Stimulated activated CD8-positive, alpha-beta memory T cell treated with anti-CD3 and anti-CD28 coated beads, Interleukin-12 subunit alpha, Interleukin-12 subunit beta, amount 100 ng/mL, for 1 hour (primary cell): ENCODE measurements around the gene VAPB.

Experiments
- DNase-seq: peaks from one replicate; pipeline ENCODE4 v3.0.0-alpha.2; 2020; ENCODE audit warnings: low read depth

Gene VAPB

GRCh38 chr20:58463256-58463655 is 74.2 kb downstream of the VAPB start:
- no peak for DNase-seq

GRCh38 chr20:58464838-58465237 is 75.8 kb downstream of the VAPB start:
- no peak for DNase-seq

- DNase-seq = no peak
Measured at GRCh38 chr20:58466095-58466708, 77.2 kb downstream of the VAPB start.

- DNase-seq = no peak
Measured at GRCh38 chr20:58466729-58467571, 77.9 kb downstream of the VAPB start.

- DNase-seq = no peak
Measured at GRCh38 chr20:58467572-58468527, 78.8 kb downstream of the VAPB start.

GRCh38 chr20:58469616-58470015 is 80.6 kb downstream of the VAPB start:
- DNase-seq = no peak

GRCh38 chr20:58470336-58471192 is 81.5 kb downstream of the VAPB start:
- DNase-seq = no peak

GRCh38 chr20:58471193-58472164 is 82.5 kb downstream of the VAPB start:
- no peak for DNase-seq

- no peak for DNase-seq
Measured at GRCh38 chr20:58472273-58473018, 83.4 kb downstream of the VAPB start.

GRCh38 chr20:58473453-58474425 is 84.7 kb downstream of the VAPB start:
- no peak for DNase-seq

GRCh38 chr20:58475466-58475865 is 86.4 kb downstream of the VAPB start:
- no peak for DNase-seq

- no peak for DNase-seq
Measured at GRCh38 chr20:58478141-58478805, 89.2 kb downstream of the VAPB start.

GRCh38 chr20:58479726-58480440 is 90.9 kb downstream of the VAPB start:
- no peak for DNase-seq

- DNase-seq = no peak
Measured at GRCh38 chr20:58480551-58481336, 91.7 kb downstream of the VAPB start.

GRCh38 chr20:58481481-58482021 is 92.5 kb downstream of the VAPB start:
- DNase-seq = peak; percentile 33

GRCh38 chr20:58482416-58482815 is 93.4 kb downstream of the VAPB start:
- DNase-seq = no peak
